Loucy (cell line): ENCODE measurements around the gene INTS1.

Experiments used
- EZH2phosphoT487 ChIP-seq: fragments of 200-600 bp; IDR thresholded peaks from 2 replicates; pipeline ENCODE4 v1.6.1; 2018; ENCODE audit warnings: antibody characterized with exemption, mild to moderate bottlenecking, moderate library complexity, borderline replicate concordance
- TF ChIP-seq, protein P1 (sequence below): fragments of 200-600 bp; sonication (generic); conservative IDR thresholded peaks from 2 replicates; pipeline ENCODE4 v1.5.1; 2014; ENCODE audit warnings: mild to moderate bottlenecking, antibody characterized with exemption, low read length

DNA sequence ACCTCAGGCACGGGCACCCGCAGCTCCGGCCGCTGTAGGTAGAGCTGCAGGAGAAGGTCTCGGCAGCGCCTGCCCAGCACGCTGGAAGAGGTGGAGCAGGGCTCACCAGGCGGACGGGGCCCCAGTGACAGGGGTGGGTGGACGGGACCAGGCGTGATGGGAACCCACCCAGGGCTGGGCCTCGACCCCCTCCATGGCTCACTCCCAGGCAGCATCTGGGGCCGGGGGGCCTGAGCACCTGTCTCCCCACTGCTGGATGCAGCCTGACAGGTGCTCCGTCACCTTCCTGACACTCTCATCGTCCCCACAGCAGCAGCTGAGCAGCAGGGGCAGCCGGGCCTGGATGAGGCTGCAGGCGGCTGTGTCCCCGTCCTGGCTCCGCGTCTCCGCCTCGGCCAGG is 28.2 kb downstream of the INTS1 start:
- TF ChIP-seq, protein P1, sequence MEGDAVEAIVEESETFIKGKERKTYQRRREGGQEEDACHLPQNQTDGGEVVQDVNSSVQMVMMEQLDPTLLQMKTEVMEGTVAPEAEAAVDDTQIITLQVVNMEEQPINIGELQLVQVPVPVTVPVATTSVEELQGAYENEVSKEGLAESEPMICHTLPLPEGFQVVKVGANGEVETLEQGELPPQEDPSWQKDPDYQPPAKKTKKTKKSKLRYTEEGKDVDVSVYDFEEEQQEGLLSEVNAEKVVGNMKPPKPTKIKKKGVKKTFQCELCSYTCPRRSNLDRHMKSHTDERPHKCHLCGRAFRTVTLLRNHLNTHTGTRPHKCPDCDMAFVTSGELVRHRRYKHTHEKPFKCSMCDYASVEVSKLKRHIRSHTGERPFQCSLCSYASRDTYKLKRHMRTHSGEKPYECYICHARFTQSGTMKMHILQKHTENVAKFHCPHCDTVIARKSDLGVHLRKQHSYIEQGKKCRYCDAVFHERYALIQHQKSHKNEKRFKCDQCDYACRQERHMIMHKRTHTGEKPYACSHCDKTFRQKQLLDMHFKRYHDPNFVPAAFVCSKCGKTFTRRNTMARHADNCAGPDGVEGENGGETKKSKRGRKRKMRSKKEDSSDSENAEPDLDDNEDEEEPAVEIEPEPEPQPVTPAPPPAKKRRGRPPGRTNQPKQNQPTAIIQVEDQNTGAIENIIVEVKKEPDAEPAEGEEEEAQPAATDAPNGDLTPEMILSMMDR, result no peak
- no peak for TF ChIP-seq EZH2phosphoT487
